GM12878 (cell line): ENCODE measurements around the gene HSPA1B. TPM values are rescaled to one million over a fixed set of nuclear protein-coding genes. Genes with fewer than 3 reads are reported as not detected.

Source experiments
- ATF3 ChIP-seq: IDR thresholded peaks from 2 replicates; pipeline ENCODE4 v1.6.1; 2011; ENCODE audit warnings: low read depth, mild to moderate bottlenecking, low read length, moderate library complexity, borderline replicate concordance; ENCODE audit errors: extremely low read depth
- BCL3 ChIP-seq: IDR thresholded peaks from 2 replicates; pipeline ENCODE4 v1.6.1; 2011; ENCODE audit warnings: borderline replicate concordance, low read depth, mild to moderate bottlenecking, moderate library complexity, low read length; ENCODE audit not compliant: insufficient read depth, poor library complexity, severe bottlenecking
- BHLHE40 ChIP-seq, 2 experiments: fragments of 450-650 bp in 1 of 2; IDR thresholded peaks; 2 replicates each; pipeline ENCODE4 v1.6.1; 2011 to 2017; ENCODE audit warnings: low read depth in 2 of 2, borderline replicate concordance in 1 of 2, improper control_type of control experiment in 1 of 2, low read length in 1 of 2, mild to moderate bottlenecking in 1 of 2
- CHD1 ChIP-seq: IDR thresholded peaks from 2 replicates; pipeline ENCODE4 v1.6.1; 2012; ENCODE audit warnings: low read depth, low read length, improper control_type of control experiment
- CREB1 ChIP-seq: IDR thresholded peaks from 2 replicates; pipeline ENCODE4 v1.6.1; 2012; ENCODE audit warnings: low read depth, mild to moderate bottlenecking, inconsistent platforms
- E4F1 ChIP-seq: fragments of 450-650 bp; IDR thresholded peaks from 2 replicates; pipeline ENCODE4 v1.6.1; 2018; ENCODE audit warnings: borderline replicate concordance, mild to moderate bottlenecking; ENCODE audit not compliant: partially characterized antibody
- FOXK2 ChIP-seq: fragments of 450-650 bp; IDR thresholded peaks from 2 replicates; pipeline ENCODE4 v1.6.1; 2017; ENCODE audit warnings: mild to moderate bottlenecking, moderate library complexity
- NFYB ChIP-seq: IDR thresholded peaks from 2 replicates; pipeline ENCODE4 v1.6.1; 2011; ENCODE audit warnings: low read depth, mild to moderate bottlenecking, low read length, improper control_type of control experiment, moderate library complexity; ENCODE audit not compliant: insufficient read depth
- NR2F1 ChIP-seq: fragments of 450-650 bp; conservative IDR thresholded peaks from 2 replicates; pipeline ENCODE4 v1.6.1; 2017; ENCODE audit warnings: mild to moderate bottlenecking
- POLR2AphosphoS2 ChIP-seq: IDR thresholded peaks from 2 replicates; pipeline ENCODE4 v1.6.1; 2011; ENCODE audit warnings: low read depth, mild to moderate bottlenecking, low read length, improper control_type of control experiment, moderate library complexity
- POLR2AphosphoS5 ChIP-seq: IDR thresholded peaks from 2 replicates; pipeline ENCODE4 v1.6.1; 2011; ENCODE audit warnings: mild to moderate bottlenecking, low read length, inconsistent platforms
- POU2F2 ChIP-seq: IDR thresholded peaks from 3 replicates; pipeline ENCODE4 v1.6.1; 2011; ENCODE audit warnings: low read depth, mild to moderate bottlenecking, low read length, borderline replicate concordance
- RAD51 ChIP-seq: fragments of 450-650 bp; IDR thresholded peaks from 2 replicates; pipeline ENCODE4 v1.6.1; 2016; ENCODE audit warnings: moderate library complexity, mild to moderate bottlenecking, inconsistent platforms
- RB1 ChIP-seq: fragments of 450-650 bp; formaldehyde crosslinking; IDR thresholded peaks from 2 replicates; pipeline ENCODE4 v1.6.1; 2017; ENCODE audit warnings: mild to moderate bottlenecking, borderline replicate concordance
- RFX5 ChIP-seq: IDR thresholded peaks from 2 replicates; pipeline ENCODE4 v1.6.1; 2011; ENCODE audit warnings: low read depth, low read length, improper control_type of control experiment
- SIN3A ChIP-seq: IDR thresholded peaks from 2 replicates; pipeline ENCODE4 v1.6.1; 2012; ENCODE audit warnings: low read depth, low read length, improper control_type of control experiment
- SMC3 ChIP-seq: IDR thresholded peaks from 2 replicates; pipeline ENCODE4 v1.6.1; 2011; ENCODE audit warnings: low read length, improper control_type of control experiment, borderline replicate concordance
- SUZ12 ChIP-seq: fragments of 200-600 bp; sonication (generic); IDR thresholded peaks from one replicate; pipeline ENCODE4 v1.6.1; 2018; ENCODE audit warnings: antibody characterized with exemption, mild to moderate bottlenecking; ENCODE audit not compliant: unreplicated experiment
- WRNIP1 ChIP-seq: IDR thresholded peaks from 2 replicates; pipeline ENCODE4 v1.6.1; 2011; ENCODE audit warnings: low read depth, low read length, improper control_type of control experiment, borderline replicate concordance
- ZNF217 ChIP-seq: fragments of 450-650 bp; IDR thresholded peaks from 2 replicates; pipeline ENCODE4 v1.6.1; 2017; ENCODE audit warnings: antibody characterized with exemption, mild to moderate bottlenecking
- polyA plus RNA-seq, 11 experiments: library from polyadenylated mRNA; depleted of rRNA in 4 of 11; unstranded in 6 of 11; stranded (reverse) in 5 of 11; fragments of >200 nt; fragmentation: Nextera tagmentation in 4 of 11; fragmentation: Illumina TruSeq in 1 of 11; extraction: Ambion mirVana in 4 of 11; extraction: Trizol in 1 of 11; gene quantifications; 1 replicate in 1 of 11; 2 replicates in 10 of 11; pipeline versions ENCODE4 v1.2.1 to v1.2.3, GENCODE V29; 2011 to 2016; ENCODE audit warnings: inconsistent platforms in 2 of 11, missing spikeins in 2 of 11, low read depth in 1 of 11
- total RNA-seq, 4 experiments: library from RNA; depleted of rRNA in 3 of 4; stranded (reverse); fragments of >200 nt in 3 of 4; fragmentation: Illumina TruSeq in 1 of 4; extraction: Trizol in 1 of 4; gene quantifications; 2 replicates each; pipeline versions ENCODE4 v1.2.1 to v1.2.3, GENCODE V29; 2013 to 2021
- TF ChIP-seq, protein P1 (sequence below), 3 experiments: IDR thresholded peaks in 2 of 3; conservative IDR thresholded peaks in 1 of 3; 2 replicates each; pipeline ENCODE4 v1.5.1; 2011; ENCODE audit warnings: low read depth in 3 of 3, low read length in 3 of 3, mild to moderate bottlenecking in 3 of 3, control low read depth in 2 of 3, moderate library complexity in 2 of 3, inconsistent platforms in 1 of 3, mixed read lengths in 1 of 3; ENCODE audit not compliant: control insufficient read depth in 2 of 3, insufficient read depth in 1 of 3; ENCODE audit errors: extremely low read depth in 1 of 3

HSPA1B gene
- total and polyA plus RNA-seq, 10 of the 15 experiments (the other 5 are each of a cell fraction or from before 2014, with no cell fraction given): 0.11 to 40.5 (median 12.8) TPM

- TF ChIP-seq POLR2AphosphoS2 (peak; percentile 80; the same call in 1 of the 2 replicates), RFX5 (no peak), POU2F2 (peak; percentile 76), SUZ12 (no peak), RAD51 (no peak), CREB1 (peak; percentile 93), NFYB (no peak), E4F1 (peak; percentile 18), RB1 (peak; percentile 94; the same call in 1 of the 2 replicates), BCL3 (peak; percentile 19), SMC3 (no peak), POLR2AphosphoS5 (peak; percentile 91), ATF3 (no peak), BHLHE40 (IDR thresholded peaks at IDR 0.05; ENCODE audit: borderline replicate concordance in 1 of 2, low read depth in 2 of 2, low read length in 1 of 2) (peak in 1 of 2 experiments; percentile 40; a peak in 1 of 4 replicates), FOXK2 (no peak), CHD1 (no peak), SIN3A (peak; percentile 33; the same call in 1 of the 2 replicates), NR2F1 (peak; percentile 74), WRNIP1 (no peak), ZNF217 (no peak)
- TF ChIP-seq, protein P1, sequence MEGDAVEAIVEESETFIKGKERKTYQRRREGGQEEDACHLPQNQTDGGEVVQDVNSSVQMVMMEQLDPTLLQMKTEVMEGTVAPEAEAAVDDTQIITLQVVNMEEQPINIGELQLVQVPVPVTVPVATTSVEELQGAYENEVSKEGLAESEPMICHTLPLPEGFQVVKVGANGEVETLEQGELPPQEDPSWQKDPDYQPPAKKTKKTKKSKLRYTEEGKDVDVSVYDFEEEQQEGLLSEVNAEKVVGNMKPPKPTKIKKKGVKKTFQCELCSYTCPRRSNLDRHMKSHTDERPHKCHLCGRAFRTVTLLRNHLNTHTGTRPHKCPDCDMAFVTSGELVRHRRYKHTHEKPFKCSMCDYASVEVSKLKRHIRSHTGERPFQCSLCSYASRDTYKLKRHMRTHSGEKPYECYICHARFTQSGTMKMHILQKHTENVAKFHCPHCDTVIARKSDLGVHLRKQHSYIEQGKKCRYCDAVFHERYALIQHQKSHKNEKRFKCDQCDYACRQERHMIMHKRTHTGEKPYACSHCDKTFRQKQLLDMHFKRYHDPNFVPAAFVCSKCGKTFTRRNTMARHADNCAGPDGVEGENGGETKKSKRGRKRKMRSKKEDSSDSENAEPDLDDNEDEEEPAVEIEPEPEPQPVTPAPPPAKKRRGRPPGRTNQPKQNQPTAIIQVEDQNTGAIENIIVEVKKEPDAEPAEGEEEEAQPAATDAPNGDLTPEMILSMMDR (IDR thresholded peaks at IDR 0.05 in 2 of 3, conservative IDR thresholded peaks at IDR 0.05 in 1 of 3; ENCODE audit: control insufficient read depth in 2 of 3, extremely low read depth in 1 of 3, insufficient read depth in 1 of 3, low read depth in 3 of 3, low read length in 3 of 3): peak; percentile 24 to 34 (median 24); a peak in 3 of 6 replicates
Observed at GRCh38 chr6:31806470-31807272, 20.9 kb upstream of the HSPA1B start, which contains the start of gene LSM2 (continued).
